MG63 (cell line): ENCODE data around the gene HTR2C. TPM values are rescaled to one million over a fixed set of nuclear protein-coding genes. Genes with fewer than 3 reads are reported as not detected.
"Not testable (repeated sequence)": the region's sequence is repeated elsewhere in the genome, so short reads cannot be mapped to it uniquely, and the experiment has no call there.

Experiments used
- DNase-seq: peaks from one replicate; pipeline ENCODE4 v3.0.0-alpha.2; 2020
- H3K27me3 ChIP-seq: fragments of 250-450 bp; sonication (Bioruptor Pico); 2 replicates; pipeline ENCODE4 v1.5.1; 2020; ENCODE audit warnings: mild to moderate bottlenecking, moderate library complexity
- H3K36me3 ChIP-seq: fragments of 250-450 bp; sonication (Bioruptor Pico); 2 replicates; pipeline ENCODE4 v1.5.1; 2020; ENCODE audit warnings: mild to moderate bottlenecking, moderate library complexity
- H3K4me3 ChIP-seq: fragments of 250-450 bp; sonication (Bioruptor Pico); 2 replicates; pipeline ENCODE4 v1.5.1; 2020; ENCODE audit warnings: mild to moderate bottlenecking, moderate library complexity
- H3K9me3 ChIP-seq: fragments of 250-450 bp; sonication (Bioruptor Pico); 2 replicates; pipeline ENCODE4 v1.5.1; 2020; ENCODE audit warnings: mild to moderate bottlenecking, moderate library complexity
- total RNA-seq: library from RNA; depleted of rRNA; stranded (reverse); fragments of >200 nt; shearing (Covaris generic); gene quantifications from 2 replicates; pipeline ENCODE4 v1.2.3, GENCODE V29; 2014; ENCODE audit warnings: low replicate concordance

The HTR2C gene
- total RNA-seq, 1 experiment from 2014 or later: not detected

DNA sequence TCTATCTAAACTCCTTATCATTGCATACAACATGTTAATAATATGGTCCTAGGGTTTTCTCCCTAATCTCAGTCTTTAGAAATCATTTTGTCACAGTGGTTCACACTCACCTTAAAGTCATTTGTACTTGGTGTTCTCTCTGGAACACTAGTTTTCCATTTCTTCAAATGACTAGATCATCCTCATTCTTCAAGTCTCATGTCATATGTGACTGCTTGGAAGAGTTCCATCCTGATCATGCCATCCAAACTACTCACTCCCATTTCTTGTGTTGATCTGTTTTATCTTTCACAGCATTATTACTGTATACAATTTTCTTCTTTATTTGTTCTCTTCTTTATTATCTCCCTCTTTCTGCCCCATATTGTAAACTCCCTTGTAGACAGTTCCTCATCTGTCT lies 66.5 kb downstream of the HTR2C start:
- DNase-seq: no peak
- no peaks in the 10 kb centered on the region for H3K9me3 ChIP-seq
- no peaks in the 10 kb centered on the region for H3K27me3 ChIP-seq
- H3K4me3 ChIP-seq: no peak overlapping the region
- H3K36me3 ChIP-seq: no peaks in the 10 kb centered on the region

DNA sequence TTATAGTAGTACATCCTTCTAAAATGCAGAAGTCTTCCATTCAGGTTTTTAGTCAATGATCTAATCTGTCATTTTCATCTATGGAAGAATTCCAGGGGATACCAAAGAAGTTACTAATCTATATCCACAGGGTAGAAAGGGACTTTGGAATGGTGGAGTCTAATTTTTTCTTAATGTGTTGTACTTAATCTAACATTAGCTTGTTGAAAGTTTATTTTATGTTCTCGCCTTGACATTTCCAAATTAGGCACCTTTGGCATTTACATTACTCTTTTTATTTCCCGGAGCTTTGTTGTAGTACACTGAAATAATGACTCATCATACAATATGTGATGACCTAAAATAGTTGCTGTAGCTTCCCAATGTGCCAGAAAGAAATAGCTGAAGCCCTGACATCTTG lies 91.5 kb downstream of the HTR2C start:
- Histone ChIP-seq H3K4me3 (no peak overlapping the region), H3K27me3 (no peaks in the 10 kb centered on the region), H3K36me3 (no peaks in the 10 kb centered on the region), H3K9me3 (no peaks in the 10 kb centered on the region)
- DNase-seq: no peak

DNA sequence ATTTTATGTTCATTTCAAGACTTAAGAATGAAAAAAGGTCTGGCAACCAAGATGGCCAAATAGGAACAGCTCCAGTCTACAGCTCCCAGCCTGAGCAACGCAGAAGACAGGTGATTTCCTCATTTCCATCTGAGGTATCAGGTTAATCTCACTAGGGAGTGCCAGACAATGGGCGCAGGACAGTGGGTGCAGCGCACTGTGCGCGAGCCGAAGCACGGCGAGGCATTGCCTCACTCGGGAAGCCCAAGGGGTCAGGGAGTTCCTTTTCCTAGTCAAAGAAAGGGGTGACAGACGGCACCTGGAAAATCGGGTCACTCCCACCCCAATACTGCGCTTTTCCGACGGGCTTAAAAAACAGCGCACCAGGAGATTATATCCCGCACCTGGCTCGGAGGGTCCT lies 116.6 kb downstream of the HTR2C start:
- H3K9me3 ChIP-seq, H3K4me3 ChIP-seq, DNase-seq, H3K27me3 ChIP-seq, H3K36me3 ChIP-seq: not testable (repeated sequence)

DNA sequence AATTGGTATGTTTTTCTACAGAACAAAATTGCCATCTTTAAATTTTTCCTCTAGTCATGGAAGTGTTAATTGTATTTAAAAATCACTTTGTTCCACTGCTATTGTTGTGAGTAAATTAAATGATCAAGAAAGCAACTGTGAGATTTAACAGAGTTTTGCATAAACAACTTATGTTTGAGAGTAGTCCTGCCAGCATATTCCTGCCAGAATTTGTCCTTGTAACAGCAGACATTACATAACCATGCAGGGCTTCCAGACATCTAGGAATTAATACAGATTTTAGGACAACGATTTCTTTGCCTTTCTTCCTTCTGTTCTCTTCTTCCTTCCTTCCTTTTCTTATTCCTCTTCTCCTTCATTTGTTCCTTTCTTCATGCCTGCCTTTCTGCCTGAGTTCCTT lies 125.5 kb downstream of the HTR2C start:
- H3K4me3 ChIP-seq: no peak overlapping the region
- H3K36me3 ChIP-seq: no peaks in the 10 kb centered on the region
- H3K9me3 ChIP-seq: no peaks in the 10 kb centered on the region

DNA sequence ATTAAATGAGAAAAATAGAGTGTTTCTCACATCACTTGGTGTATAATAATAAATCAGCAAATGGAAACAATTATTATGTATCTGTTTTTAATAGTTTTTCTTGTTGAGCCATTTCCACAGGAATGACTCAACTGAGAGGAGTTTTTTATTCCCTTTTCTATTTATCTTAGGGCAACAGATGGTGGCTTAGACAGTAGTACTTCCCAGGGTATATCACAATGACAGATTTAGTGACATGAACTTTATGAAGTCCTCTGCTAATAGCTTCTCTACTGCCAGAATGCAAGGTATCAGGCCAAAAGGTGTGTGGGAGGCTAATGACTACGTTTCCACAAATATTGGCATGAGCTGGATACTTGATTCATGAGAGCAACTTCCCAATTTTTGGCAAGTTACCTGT lies 126.7 kb downstream of the HTR2C start:
- no peaks in the 10 kb centered on the region for H3K36me3 ChIP-seq
- no peak overlapping the region for H3K4me3 ChIP-seq
- no peaks in the 10 kb centered on the region for H3K9me3 ChIP-seq
- H3K27me3 ChIP-seq: no peaks in the 10 kb centered on the region
- DNase-seq: no peak

More for the DNA sequence above, 125.5 kb downstream of the HTR2C start:
- no peak for DNase-seq
- no peaks in the 10 kb centered on the region for H3K27me3 ChIP-seq

DNA sequence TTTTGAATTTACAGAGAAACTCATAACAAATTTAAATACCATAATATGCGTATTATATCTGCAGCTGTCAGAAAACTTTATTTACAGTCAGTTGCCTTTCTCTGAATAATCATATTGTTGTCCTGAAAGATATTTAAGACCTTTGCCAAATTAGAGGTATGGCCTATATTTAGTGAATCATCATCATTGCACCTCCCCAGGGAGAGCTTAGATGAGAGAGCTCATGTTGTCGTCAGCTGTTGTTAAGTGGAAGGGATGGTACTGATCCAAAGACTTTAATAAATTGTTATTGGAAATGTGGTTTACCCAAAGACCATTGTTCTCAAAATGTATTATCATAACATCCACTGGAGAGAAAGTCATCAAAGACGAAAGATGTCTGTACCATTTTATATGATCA lies 128.6 kb downstream of the HTR2C start:
- no peak for DNase-seq
- Histone ChIP-seq H3K36me3 (no peaks in the 10 kb centered on the region), H3K27me3 (no peaks in the 10 kb centered on the region)

DNA sequence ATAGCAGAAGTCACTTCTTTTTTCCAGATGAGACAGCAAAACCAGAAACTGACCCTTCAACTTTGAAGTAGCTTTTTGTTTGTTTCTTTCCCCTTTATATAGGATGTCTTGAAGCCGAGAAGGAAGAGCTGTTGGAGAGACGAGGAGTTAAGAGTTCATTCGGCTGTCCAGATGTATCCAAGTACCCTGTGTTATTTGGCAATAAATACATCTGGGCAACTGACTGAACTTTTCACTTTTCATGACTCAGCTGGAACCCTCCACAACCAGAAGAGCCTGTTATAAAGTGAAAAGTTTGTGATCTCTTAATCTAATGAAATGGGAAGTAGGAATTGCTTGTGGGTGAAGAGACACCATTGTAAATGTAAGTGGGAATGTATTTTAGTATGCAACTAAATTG lies 131.2 kb downstream of the HTR2C start:
- DNase-seq: peak; percentile 3
- H3K9me3 ChIP-seq: no peaks in the 10 kb centered on the region

More for the DNA sequence above, 128.6 kb downstream of the HTR2C start:
- Histone ChIP-seq H3K9me3 (no peaks in the 10 kb centered on the region), H3K4me3 (no peak overlapping the region)

DNA sequence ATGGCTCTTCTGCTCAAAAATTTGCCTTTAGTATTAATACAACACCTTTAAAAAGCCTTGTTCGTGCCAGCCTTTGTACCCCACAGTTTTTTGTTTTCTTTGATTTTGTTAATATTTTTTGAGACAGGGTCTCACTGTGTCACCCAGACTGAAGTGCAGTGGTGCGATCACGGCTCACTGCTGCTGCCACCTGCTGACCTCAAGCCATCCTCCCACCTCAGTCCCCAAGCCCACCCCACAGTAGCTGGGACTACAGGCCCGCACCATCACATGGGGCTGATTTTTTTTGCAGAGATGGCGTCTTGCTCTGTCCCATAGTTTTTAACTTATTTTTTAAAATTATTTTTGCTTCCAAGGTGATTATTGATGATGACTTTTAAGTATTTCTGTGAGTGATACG lies 134.0 kb downstream of the HTR2C start:
- no peak for DNase-seq

More for the DNA sequence above, 131.2 kb downstream of the HTR2C start:
- Histone ChIP-seq H3K4me3 (no peak overlapping the region), H3K27me3 (no peaks in the 10 kb centered on the region), H3K36me3 (no peaks in the 10 kb centered on the region)

DNA sequence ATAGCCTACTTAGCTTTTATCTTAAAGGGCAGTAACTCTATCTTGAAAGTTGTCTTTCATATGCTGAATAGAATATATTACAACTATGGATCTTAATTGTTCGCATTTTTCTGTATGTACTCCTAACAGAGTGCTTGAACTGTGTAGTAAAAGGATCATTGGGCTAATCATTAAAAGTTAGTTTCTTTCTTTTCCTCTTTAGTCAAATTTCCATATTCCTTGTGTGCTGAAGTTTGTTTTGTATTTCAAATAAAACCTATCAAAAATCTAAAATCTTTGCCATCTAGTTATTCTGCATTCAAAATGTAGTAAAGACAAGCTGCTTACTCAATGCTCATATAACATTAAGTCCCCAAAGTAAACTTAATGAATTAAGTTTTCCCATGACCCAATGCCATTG lies 182.7 kb downstream of the HTR2C start:
- no peaks in the 10 kb centered on the region for H3K9me3 ChIP-seq
- H3K4me3 ChIP-seq: no peak overlapping the region
- no peaks in the 10 kb centered on the region for H3K27me3 ChIP-seq
- no peak for DNase-seq
- H3K36me3 ChIP-seq: no peaks in the 10 kb centered on the region

More for the DNA sequence above, 134.0 kb downstream of the HTR2C start:
- no peaks in the 10 kb centered on the region for H3K9me3 ChIP-seq
- no peaks in the 10 kb centered on the region for H3K27me3 ChIP-seq
- H3K36me3 ChIP-seq: no peaks in the 10 kb centered on the region
- H3K4me3 ChIP-seq: no peak overlapping the region

DNA sequence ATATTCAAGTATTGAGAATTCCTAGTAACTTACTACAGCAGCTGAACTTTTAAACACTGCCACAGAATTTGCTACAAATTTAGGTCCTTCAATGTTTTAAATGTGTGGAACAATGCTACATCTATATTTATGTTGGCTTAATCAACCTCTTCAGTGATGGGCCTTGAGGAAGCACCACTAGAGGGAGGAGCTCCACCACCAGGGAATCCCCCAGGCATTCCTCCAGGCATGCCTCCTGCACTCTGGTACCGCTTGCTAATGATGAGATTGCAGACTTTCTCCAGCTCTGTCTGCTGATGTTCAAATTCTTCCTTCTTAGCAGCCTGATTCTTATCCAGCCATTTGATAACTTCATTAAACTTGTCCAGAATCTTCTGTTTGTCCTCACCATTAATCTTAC lies 190.8 kb downstream of the HTR2C start:
- Histone ChIP-seq H3K27me3 (no peaks in the 10 kb centered on the region), H3K36me3 (no peaks in the 10 kb centered on the region), H3K4me3 (no peak overlapping the region), H3K9me3 (no peaks in the 10 kb centered on the region)
- peak; percentile 0 for DNase-seq

DNA sequence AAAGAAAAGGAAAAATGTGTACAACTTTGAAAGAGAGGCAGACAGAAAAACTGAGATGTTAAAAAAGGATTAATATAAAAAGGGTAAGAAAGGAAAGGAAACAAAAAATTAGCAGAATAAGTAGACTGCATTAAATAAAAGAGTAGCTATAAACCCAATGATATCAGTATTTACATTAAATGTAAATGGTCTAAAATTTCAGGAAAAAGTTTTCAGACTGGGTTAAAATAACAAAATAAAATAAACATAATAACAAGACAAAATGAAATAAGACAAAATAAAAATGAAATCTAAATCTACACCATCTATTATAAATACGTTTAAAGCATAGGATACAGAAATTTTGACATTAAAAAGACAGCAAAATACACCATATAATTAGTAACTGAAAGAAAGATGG lies 199.0 kb downstream of the HTR2C start:
- Histone ChIP-seq H3K36me3 (no peaks in the 10 kb centered on the region), H3K9me3 (no peaks in the 10 kb centered on the region), H3K27me3 (no peaks in the 10 kb centered on the region), H3K4me3 (no peak overlapping the region)
- no peak for DNase-seq

DNA sequence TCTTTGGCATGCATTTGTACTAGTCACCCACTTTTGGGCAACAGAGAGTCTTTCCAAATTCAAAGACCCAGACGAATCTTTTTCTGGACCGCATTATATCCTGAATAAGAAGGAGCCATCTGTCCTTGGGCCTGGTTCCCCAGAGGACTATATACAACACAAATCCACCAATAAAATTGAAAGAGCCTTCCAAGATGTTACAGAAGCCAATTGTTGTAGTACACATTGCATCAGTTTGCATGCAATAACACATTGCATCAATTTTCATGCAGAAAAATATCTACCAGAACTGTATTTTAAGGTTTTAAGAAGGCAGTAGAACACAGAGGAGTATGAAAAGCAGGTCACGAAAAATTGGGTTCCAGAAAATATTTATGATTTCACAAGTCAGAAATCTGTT lies 203.2 kb downstream of the HTR2C start:
- Histone ChIP-seq H3K36me3 (no peaks in the 10 kb centered on the region), H3K9me3 (no peaks in the 10 kb centered on the region), H3K4me3 (no peak overlapping the region), H3K27me3 (no peaks in the 10 kb centered on the region)
- peak; percentile 2 for DNase-seq

DNA sequence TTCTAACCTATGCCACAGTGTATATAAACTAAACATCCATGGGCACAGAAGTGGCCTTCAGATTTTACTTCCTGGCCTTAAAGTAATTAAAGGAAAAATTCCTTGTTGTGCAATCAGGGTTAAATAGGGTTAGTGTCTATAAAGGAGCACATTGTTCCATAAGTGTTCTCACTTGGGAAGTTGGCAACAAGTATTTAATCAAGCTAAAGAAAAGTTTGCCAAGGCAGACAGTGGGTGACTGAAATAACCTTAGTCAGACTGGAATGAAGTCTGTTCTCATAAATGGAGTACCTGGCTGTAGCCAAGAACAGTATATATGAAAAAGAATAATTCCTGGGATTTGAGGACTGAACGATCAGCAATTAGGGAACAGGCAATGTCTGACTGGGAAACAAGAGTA lies 213.6 kb downstream of the HTR2C start:
- Histone ChIP-seq H3K36me3 (no peaks in the 10 kb centered on the region), H3K9me3 (no peaks in the 10 kb centered on the region), H3K27me3 (no peaks in the 10 kb centered on the region), H3K4me3 (no peak overlapping the region)
- no peak for DNase-seq

DNA sequence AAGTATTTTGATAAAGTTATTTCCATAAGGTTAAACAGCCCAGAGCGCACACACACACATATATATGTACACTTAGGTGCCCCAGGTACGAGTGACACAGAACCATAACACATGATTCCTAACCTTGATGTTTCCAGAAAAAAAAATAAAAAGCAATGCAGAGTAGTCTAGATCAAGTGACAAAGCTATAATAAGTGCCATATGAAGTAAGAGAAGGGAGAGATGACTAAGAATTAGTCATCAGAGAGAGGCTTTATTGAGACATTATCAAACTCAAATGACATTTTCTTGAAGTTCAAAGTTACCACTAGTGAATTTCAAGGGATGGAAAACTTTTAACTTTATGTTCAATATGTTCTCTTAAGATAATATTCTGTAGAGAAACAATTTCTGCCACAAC lies 215.0 kb downstream of the HTR2C start:
- H3K36me3 ChIP-seq: no peaks in the 10 kb centered on the region
- DNase-seq: no peak
- H3K27me3 ChIP-seq: no peaks in the 10 kb centered on the region
- H3K4me3 ChIP-seq: no peak overlapping the region
- H3K9me3 ChIP-seq: no peaks in the 10 kb centered on the region

DNA sequence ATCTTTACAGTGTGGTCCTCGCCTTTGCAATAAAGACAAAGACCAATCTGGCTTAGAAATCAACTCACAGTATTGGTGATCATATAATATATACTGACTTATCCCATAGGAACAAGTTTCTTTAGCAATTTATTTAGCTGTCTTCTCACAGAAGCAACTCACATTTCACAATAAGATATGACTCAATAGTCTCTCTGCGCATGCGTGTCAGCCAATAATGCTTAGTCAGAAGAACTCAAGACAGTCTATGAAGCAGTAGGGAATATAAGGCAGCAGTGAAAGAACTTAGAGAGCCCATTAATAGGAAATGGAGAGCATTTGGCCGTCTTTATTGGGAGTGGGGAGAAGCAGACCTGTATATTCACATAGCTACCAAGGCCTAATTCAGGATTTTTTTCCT lies 216.8 kb downstream of the HTR2C start:
- Histone ChIP-seq H3K27me3 (no peaks in the 10 kb centered on the region), H3K9me3 (no peaks in the 10 kb centered on the region), H3K4me3 (no peak overlapping the region), H3K36me3 (no peaks in the 10 kb centered on the region)
- peak; percentile 23 for DNase-seq

DNA sequence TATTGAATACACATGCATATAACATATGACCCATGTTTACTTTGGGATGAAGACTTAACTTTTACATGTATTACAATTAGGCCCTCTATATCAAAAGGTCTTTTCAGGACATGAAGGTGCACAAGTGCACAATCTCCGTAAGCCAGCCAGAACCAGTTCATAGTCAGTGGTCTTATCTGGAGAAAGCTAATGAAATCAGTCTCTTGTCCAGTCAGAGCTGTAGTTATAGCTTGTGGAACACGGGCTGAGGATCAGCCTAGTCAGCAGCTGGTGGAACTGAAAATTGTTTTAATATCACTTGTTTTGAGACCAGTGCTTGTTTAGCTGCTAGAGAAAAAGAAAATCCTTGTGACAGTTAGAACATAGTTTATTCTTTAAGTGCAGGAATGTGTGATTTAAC lies 235.6 kb downstream of the HTR2C start:
- Histone ChIP-seq H3K36me3 (no peaks in the 10 kb centered on the region), H3K4me3 (no peak overlapping the region), H3K27me3 (no peaks in the 10 kb centered on the region), H3K9me3 (no peaks in the 10 kb centered on the region)
- no peak for DNase-seq

DNA sequence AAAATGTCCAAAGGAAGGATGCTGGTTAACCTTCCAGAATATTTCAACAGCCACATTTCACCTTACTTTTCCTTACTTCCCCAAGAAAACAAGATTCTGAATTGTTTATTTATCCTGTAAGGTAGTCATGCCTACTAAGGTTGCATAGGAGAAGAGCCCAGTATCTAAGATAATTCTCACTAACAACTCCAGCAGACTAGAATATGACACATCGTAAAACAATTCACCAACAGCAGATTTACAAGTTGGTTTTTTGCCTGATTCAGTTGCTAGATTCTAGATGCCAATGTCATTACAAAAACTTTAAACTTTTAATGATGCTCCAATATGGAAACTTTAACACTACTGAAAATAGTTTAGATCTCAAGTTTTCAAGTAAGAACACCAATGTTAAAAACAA lies 257.2 kb downstream of the HTR2C start:
- Histone ChIP-seq H3K27me3 (no peaks in the 10 kb centered on the region), H3K4me3 (no peak overlapping the region), H3K9me3 (no peaks in the 10 kb centered on the region; the same call in 1 of the 2 replicates), H3K36me3 (no peaks in the 10 kb centered on the region)
- no peak for DNase-seq

DNA sequence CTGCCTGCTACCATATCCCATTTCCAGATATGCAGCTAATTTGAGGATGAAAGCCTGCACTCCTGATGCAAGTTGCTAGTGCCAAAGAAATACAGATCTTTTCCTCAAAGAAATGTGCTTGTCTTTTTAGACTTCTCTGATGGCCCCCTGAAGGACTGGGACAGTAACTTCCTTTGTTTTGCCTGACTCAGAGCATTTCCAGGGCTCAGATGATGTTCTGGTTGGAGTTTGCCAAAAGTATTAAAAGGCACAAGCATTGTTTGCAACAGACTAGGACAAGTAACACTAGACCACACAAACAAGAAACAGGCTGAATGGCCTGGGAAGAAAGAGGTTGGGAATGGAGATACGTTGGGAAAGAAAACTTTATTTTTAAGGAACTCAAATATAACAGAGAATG lies 258.3 kb downstream of the HTR2C start:
- no peak for DNase-seq
- no peak overlapping the region for H3K4me3 ChIP-seq
- H3K36me3 ChIP-seq: no peaks in the 10 kb centered on the region

DNA sequence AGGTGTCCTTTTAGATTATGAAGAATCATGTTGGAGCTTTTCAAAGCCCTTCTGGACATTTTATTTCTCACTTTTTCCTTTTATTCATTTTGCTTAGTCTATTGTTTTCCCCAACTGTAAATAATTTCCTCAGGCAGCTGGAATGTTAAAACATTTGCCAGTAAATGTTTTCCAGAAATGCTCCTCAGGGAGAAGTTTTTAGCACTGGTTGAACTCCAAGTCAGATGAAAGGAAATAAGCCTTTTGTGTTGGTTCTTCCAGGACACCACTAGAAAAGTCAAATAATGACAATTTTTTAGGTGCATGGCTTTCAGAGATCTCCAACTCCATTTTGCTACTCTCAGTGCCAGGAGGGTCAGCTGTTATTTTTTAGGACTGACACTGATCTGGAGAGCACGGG lies 305.6 kb downstream of the HTR2C start:
- no peaks in the 10 kb centered on the region for H3K27me3 ChIP-seq
- H3K9me3 ChIP-seq: no peaks in the 10 kb centered on the region
- DNase-seq: no peak
- no peaks in the 10 kb centered on the region for H3K36me3 ChIP-seq
- no peak overlapping the region for H3K4me3 ChIP-seq

More for the DNA sequence above, 258.3 kb downstream of the HTR2C start:
- Histone ChIP-seq H3K9me3 (no peaks in the 10 kb centered on the region; the same call in 1 of the 2 replicates), H3K27me3 (no peaks in the 10 kb centered on the region)
